Measurements from ENCODE around the gene KLHDC4. TPM values are rescaled to one million over a fixed set of nuclear protein-coding genes. Genes with fewer than 3 reads are reported as not detected.

KLHDC4 gene
- polyA plus RNA-seq, 1 of the 3 experiments (the other 2 are of a cell fraction): 51.2 TPM

DNA sequence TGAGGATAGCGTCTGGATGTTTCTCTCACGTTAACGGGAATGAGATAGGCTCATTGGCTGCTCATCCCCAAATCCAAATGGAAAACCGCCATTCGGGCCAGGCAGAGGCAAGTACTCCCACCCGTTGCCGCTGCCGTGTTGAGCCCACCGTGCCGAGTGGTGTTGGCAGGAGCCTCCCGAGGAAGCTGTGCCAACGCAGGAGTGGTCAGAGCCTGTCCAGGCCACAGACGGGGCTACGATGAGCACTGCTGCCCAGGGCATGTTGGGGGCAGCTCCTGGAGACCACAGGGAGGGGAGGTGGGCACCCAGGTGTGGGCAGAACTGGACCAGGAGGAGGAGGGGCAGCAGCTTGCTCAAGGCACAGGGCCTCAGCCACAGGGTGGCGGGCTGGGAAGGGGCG lies 72.0 kb downstream of the KLHDC4 start:
- H3K36me3 ChIP-seq (replicated peaks in 1 of 2; ENCODE audit: control insufficient read depth in 1 of 2, insufficient read depth in 2 of 2, low read length in 1 of 2): peaks cover 0 to 32% of the 10 kb centered on the region in 2 experiments
- H3K9me2 ChIP-seq: no peaks in the 10 kb centered on the region
- WGBS (ENCODE audit: low lambda C conversion rate): 98% methylated on average over 6 of the region's 16 CpGs

DNA sequence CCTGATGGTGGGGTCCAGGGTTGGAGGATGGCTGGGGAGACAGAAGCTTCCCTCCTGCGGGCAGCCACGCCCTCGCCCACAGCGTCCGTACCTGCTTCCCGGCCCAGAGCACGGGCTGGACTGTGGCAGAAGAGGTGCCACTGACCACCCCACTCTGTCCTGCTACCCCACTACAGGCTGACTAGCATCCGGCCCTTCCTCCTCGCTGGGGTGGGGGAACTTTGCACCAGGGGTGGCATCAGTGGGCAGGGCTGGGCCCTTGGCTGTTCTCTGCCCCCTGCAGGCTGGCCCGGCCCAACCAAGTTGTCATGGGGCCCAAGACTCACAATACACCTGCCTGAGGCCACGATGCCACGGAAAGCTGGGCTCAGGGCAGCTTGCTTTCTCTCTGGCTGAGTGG lies 73.0 kb downstream of the KLHDC4 start:
- no peak overlapping the region for H3K27ac ChIP-seq (ENCODE audit: low read depth in 2 of 2, low read length in 1 of 2)
- H3K27me3 ChIP-seq (ENCODE audit: insufficient read depth): no peaks in the 10 kb centered on the region
- H3K9me3 ChIP-seq: no peaks in the 10 kb centered on the region
- no peaks in the 10 kb centered on the region for H3K4me1 ChIP-seq (ENCODE audit: control insufficient read depth in 1 of 2, insufficient read depth in 2 of 2, low read depth in 1 of 2, low read length in 1 of 2)
- ChIA-PET POLR2A (no interaction called here), CTCF (interaction anchor here (1.1 to 3.3 kb wide), 3 partner anchors 10 to 104 kb away, joined by 3 to 19 read pairs (median 3); no protein-coding TSS in a partner anchor)
- no peak for TF ChIP-seq RAD21 (IDR thresholded peaks at IDR 0.05; ENCODE audit: low read length)
- TF ChIP-seq, protein P1, sequence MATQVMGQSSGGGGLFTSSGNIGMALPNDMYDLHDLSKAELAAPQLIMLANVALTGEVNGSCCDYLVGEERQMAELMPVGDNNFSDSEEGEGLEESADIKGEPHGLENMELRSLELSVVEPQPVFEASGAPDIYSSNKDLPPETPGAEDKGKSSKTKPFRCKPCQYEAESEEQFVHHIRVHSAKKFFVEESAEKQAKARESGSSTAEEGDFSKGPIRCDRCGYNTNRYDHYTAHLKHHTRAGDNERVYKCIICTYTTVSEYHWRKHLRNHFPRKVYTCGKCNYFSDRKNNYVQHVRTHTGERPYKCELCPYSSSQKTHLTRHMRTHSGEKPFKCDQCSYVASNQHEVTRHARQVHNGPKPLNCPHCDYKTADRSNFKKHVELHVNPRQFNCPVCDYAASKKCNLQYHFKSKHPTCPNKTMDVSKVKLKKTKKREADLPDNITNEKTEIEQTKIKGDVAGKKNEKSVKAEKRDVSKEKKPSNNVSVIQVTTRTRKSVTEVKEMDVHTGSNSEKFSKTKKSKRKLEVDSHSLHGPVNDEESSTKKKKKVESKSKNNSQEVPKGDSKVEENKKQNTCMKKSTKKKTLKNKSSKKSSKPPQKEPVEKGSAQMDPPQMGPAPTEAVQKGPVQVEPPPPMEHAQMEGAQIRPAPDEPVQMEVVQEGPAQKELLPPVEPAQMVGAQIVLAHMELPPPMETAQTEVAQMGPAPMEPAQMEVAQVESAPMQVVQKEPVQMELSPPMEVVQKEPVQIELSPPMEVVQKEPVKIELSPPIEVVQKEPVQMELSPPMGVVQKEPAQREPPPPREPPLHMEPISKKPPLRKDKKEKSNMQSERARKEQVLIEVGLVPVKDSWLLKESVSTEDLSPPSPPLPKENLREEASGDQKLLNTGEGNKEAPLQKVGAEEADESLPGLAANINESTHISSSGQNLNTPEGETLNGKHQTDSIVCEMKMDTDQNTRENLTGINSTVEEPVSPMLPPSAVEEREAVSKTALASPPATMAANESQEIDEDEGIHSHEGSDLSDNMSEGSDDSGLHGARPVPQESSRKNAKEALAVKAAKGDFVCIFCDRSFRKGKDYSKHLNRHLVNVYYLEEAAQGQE (IDR thresholded peaks at IDR 0.05; ENCODE audit: low read depth, low read length): no peak
- TF ChIP-seq ELF1 (IDR thresholded peaks at IDR 0.05): no peak
- no peak for TF ChIP-seq EZH2phosphoT487 (IDR thresholded peaks at IDR 0.05; ENCODE audit: borderline replicate concordance, low read depth)
- no peak for TF ChIP-seq MEF2A (IDR thresholded peaks at IDR 0.05; ENCODE audit: borderline replicate concordance, low read depth)
- no peak for TF ChIP-seq CHD2 (IDR thresholded peaks at IDR 0.05; ENCODE audit: low read length, partially characterized antibody)
- TF ChIP-seq GABPA (IDR thresholded peaks at IDR 0.05; ENCODE audit: low read depth): no peak
- TF ChIP-seq RXRA (IDR thresholded peaks at IDR 0.05; ENCODE audit: borderline replicate concordance, low read depth): no peak
- no peak for TF ChIP-seq YY1 (IDR thresholded peaks at IDR 0.05; ENCODE audit: low read depth)
- TF ChIP-seq TAF1 (IDR thresholded peaks at IDR 0.05; ENCODE audit: borderline replicate concordance, low read depth, low read length): no peak
- 98% methylated on average over 8 of the region's 12 CpGs for WGBS (ENCODE audit: low lambda C conversion rate)
- no peaks in the 10 kb centered on the region for H3F3A ChIP-seq (replicated peaks; ENCODE audit: insufficient read depth)
- no peaks in the 10 kb centered on the region for H4K20me1 ChIP-seq (ENCODE audit: insufficient read depth)
- H3K9me2 ChIP-seq: no peaks in the 10 kb centered on the region
- no peaks in the 10 kb centered on the region for H3K79me2 ChIP-seq (ENCODE audit: insufficient read depth)
- DNase-seq: no peak
- no peak overlapping the region for H2AFZ ChIP-seq (ENCODE audit: low read depth)
- H3K4me2 ChIP-seq: no peak overlapping the region
- H3K36me3 ChIP-seq (replicated peaks in 1 of 2; ENCODE audit: control insufficient read depth in 1 of 2, insufficient read depth in 2 of 2, low read length in 1 of 2): peaks cover 0 to 21% of the 10 kb centered on the region in 2 experiments
- H3K9ac ChIP-seq: no peak overlapping the region
- H3K4me3 ChIP-seq (ENCODE audit: low read depth in 2 of 2, low read length in 1 of 2): no peak overlapping the region

More for the DNA sequence above, 72.0 kb downstream of the KLHDC4 start:
- Histone ChIP-seq H3K4me1 (ENCODE audit: control insufficient read depth in 1 of 2, insufficient read depth in 2 of 2, low read depth in 1 of 2, low read length in 1 of 2) (no peaks in the 10 kb centered on the region), H3K4me2 (no peak overlapping the region), H4K20me1 (ENCODE audit: insufficient read depth) (no peaks in the 10 kb centered on the region), H3F3A (replicated peaks; ENCODE audit: insufficient read depth) (no peaks in the 10 kb centered on the region), H3K79me2 (ENCODE audit: insufficient read depth) (no peaks in the 10 kb centered on the region), H3K4me3 (ENCODE audit: low read depth in 2 of 2, low read length in 1 of 2) (no peak overlapping the region), H3K27ac (ENCODE audit: low read depth in 2 of 2, low read length in 1 of 2) (no peak overlapping the region; a peak in 1 of 4 replicates), H3K27me3 (ENCODE audit: insufficient read depth) (no peaks in the 10 kb centered on the region), H3K9ac (no peak overlapping the region), H2AFZ (ENCODE audit: low read depth) (no peak overlapping the region), H3K9me3 (no peaks in the 10 kb centered on the region)
- no peak for DNase-seq
- ChIA-PET POLR2A (no interaction called here), CTCF (interaction anchor here (0.6 to 3.3 kb wide), 3 partner anchors 9 to 75 kb away, joined by 3 to 19 read pairs (median 5); no protein-coding TSS in a partner anchor)
- TF ChIP-seq IRF3 (IDR thresholded peaks at IDR 0.05; ENCODE audit: low read depth, low read length): no peak
- no peak for TF ChIP-seq CHD2 (IDR thresholded peaks at IDR 0.05; ENCODE audit: low read length, partially characterized antibody)
- no peak for TF ChIP-seq ELF1 (IDR thresholded peaks at IDR 0.05)
- no peak for TF ChIP-seq MAX (IDR thresholded peaks at IDR 0.05; ENCODE audit: low read depth)
- no peak for TF ChIP-seq FOSL2 (IDR thresholded peaks at IDR 0.05; ENCODE audit: borderline replicate concordance, low read depth)
- no peak for TF ChIP-seq RCOR1 (IDR thresholded peaks at IDR 0.05; ENCODE audit: low read length)
- no peak for TF ChIP-seq PBX3 (IDR thresholded peaks at IDR 0.05)
- TF ChIP-seq, protein P2, sequence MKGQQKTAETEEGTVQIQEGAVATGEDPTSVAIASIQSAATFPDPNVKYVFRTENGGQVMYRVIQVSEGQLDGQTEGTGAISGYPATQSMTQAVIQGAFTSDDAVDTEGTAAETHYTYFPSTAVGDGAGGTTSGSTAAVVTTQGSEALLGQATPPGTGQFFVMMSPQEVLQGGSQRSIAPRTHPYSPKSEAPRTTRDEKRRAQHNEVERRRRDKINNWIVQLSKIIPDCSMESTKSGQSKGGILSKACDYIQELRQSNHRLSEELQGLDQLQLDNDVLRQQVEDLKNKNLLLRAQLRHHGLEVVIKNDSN (IDR thresholded peaks at IDR 0.05; ENCODE audit: borderline replicate concordance, low read depth): no peak
- TF ChIP-seq NRF1 (IDR thresholded peaks at IDR 0.05; ENCODE audit: low read depth, low read length): no peak
- no peak for TF ChIP-seq EP300 (IDR thresholded peaks at IDR 0.05; ENCODE audit: borderline replicate concordance in 1 of 2, low read depth in 1 of 2, low read length in 1 of 2)
- TF ChIP-seq MXI1 (IDR thresholded peaks at IDR 0.05; ENCODE audit: low read depth, low read length): no peak

All from SK-N-SH (cell line).